IPS-NIHi7 (cell line): ENCODE measurements around the gene PDE4B.

ENCODE experiments used
- DNase-seq: peaks from one replicate; pipeline ENCODE4 v3.0.0; 2012; ENCODE audit warnings: mixed read lengths; ENCODE audit errors: extremely low spot score

The PDE4B gene

DNA sequence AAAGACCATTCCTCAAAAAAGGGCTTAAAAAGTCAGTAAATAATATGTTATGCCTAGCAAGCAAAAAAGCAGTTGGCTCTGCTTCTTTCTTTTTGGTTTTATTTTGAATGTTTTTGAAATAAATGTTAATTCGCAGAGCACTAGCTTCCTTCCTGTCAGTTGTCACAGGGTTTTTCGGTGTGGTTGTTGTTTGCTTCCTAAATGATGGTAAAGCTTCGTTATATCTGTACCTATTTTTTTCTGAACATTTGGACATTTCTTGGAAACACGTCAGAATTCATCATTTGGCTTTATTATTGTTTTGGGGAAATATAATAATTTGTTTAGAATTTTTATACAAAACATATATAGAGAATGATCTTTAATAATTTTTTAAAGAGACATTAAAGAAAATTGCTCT lies 389.3 kb downstream of the PDE4B start:
- no peak for DNase-seq

DNA sequence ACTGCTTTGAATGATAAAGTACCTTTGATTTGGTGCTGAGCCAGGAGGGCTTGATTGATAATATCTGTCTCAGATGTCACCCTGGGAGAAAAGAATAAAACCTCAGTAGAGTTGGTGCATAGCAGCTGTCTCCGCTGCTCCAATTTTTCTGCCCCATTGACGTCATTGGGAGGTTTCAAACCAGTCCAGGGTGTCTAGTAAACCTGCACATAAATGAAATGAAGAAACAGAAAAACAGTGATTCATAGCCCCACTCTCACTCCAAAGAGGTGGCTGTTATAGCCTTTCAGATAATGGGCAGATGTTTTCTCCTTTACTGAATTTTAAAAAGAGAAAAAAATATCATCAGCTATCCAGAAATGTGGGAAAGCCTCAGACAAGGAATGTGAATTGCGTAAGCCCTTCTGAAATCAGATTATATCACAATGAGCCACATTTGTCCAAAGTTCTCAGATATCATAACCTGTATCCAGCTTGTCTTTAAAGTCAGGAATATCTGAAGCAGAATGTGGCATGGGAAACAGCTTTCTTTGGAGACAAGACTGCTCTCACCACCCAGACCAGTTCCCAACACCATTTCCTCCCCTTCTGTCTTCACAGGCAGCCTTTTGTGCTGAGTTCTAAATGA lies 390.0 kb downstream of the PDE4B start:
- DNase-seq, result no peak

DNA sequence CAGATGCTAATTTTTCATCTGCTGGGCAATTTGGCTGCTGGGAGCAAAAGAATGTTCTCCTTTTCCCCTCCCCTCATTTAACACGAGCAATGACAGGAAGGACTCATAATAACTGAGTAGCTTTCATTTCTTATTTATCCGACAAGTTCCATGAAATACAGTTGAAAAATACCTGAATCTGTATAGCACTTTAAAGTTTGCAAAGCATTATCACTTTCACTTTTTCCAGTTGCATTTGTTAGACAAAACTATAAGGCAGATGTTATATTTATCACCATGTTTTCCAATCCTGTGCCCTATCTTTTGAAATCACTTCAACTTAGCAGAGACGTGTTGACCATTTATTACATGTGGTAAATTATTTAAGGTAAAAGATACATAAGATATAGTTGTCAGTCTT lies 390.7 kb downstream of the PDE4B start:
- no peak for DNase-seq

DNA sequence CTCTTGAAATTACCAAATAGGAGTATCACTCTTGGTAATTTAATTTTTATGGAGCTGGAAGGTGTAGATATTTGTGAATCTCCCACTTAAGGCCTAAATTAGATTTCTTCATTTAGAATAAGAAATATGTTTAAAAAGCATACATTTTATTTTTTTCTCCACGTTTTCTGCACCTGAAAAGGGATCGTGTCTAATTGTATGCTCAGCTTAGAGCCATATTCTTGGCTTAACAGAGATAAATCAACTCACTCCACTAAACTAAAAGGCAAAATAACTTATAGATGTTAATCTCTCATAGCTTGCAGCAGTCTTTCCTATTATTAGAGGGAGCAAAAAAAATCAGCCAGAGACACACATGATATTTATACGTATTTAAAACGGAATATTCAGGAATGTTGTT lies 404.4 kb downstream of the PDE4B start:
- DNase-seq, result no peak

DNA sequence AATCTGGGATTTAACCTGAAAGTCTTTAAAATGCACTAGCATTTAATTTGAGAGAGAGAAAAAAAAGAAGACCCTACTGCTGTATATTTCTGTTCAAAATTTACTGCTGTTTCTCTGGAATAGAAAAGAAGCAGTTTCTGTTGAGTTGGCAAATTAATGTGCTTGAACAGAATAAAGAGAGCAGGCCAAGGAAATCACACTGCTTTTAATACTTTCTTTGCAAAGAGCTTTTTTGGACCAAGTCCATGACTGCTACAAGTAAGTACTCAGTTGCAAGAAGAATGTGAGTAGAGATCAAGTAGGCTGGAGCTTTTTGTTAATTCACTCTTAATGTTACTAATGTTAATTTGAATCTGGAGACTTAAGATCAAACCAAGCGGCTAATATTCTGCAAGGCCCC lies 405.1 kb downstream of the PDE4B start:
- no peak for DNase-seq

DNA sequence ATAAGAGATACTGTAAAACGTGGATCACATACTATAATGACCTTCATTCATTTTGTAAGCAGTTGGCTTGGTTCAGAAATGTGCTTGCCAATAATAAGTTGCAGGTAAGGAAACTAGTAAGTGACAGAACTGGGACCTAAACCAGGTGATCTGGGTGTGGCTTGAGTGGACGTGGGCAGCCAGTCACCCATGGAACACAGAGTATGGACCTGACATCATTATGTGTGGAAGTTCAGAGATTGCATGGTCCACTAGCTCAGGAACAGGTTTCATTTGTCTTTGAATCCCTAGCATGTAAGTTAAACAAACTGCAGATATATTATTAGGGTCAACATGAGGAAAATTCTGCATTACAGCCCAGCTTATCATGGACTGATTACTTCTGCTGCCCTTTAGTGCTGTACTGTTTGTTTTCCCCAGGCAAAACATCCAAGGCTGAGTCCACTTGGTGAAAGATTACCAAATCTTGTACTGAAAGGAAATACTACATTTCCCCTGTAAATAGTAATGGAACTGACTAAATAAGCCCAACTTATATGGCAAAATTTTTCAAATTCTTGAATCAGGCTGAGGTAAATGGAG lies 414.0 kb downstream of the PDE4B start:
- no peak for DNase-seq

DNA sequence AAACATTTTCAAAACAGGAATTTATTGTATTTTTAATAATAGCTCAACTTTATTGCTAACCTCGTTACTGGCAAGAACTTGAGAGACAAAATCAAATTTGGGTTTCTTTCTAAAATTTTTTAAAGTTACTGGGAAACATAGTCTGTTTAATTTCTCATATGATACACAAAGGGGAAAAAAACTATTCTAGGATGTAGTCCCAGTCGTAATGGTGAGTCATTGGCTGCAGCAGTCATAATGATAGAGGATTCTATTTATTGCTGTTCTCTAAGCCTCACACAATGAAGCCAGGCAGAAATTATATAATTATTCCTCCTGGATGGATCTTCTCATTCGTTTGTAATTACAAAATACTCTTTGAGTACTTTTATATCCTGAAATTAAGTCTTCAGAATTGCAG lies 414.8 kb downstream of the PDE4B start:
- DNase-seq, result no peak

DNA sequence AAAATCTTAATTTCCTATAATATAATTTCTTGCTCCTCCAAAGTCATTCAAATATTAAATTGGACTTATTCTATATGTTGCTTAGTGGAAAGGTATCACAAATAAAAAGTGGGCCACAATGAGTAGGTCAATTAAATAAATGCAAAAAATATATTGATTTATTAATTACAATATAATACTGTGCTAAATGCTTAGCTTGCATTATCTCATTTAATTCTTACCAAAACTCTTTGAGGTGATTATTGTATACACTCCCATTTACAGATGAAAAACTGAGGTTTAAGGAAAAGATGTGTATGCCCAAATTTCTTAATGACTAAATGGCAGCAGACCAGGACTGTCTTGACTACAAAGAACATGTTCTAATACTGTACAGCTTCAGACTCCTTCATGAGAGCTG lies 415.9 kb downstream of the PDE4B start:
- no peak for DNase-seq

DNA sequence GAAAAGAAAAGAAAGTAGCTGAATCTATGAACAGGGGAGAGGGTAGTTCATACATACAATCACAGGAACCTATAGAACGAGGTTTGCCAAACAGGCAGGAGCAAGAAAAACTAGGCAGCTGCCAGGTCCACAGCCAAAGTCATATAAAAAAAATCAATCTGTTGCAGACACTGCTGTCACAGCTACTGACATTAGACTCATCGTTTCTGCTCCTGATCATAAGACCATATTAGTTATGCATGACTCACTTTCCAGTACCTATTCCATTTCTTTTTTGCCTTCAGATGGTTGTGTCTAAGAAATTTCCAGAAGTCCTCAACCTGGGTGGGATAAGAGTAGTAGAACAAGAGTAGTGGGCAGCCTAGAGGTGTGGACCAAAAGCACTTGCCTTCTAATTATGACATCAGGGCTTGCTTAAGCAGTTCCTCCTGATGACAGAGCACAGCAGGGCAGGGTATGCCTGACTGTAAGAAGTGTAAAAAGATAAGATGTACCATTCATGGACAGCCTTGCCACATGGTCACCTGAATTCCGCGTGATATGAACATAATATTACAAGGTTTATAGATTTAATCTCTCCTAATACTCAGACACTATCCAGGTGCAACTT lies 418.0 kb downstream of the PDE4B start:
- no peak for DNase-seq

DNA sequence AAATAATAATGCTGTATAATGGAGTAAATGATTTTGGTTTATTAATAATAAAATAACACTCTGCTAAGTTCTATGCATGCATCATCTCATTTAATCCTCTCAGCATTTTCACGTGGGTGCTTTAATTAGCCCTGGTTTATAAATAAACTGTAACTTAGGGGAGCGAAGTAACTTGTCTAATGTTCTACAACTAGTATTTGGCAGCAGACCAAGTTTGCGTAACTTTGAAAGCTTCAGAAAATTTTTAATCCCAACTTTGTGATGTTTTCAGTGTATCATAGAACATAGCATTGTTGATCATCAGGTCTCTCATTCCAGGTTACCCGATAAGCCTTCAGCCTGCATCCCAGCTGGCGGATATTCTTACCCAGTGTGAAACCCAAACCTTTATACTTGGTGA lies 418.8 kb downstream of the PDE4B start:
- no peak for DNase-seq

DNA sequence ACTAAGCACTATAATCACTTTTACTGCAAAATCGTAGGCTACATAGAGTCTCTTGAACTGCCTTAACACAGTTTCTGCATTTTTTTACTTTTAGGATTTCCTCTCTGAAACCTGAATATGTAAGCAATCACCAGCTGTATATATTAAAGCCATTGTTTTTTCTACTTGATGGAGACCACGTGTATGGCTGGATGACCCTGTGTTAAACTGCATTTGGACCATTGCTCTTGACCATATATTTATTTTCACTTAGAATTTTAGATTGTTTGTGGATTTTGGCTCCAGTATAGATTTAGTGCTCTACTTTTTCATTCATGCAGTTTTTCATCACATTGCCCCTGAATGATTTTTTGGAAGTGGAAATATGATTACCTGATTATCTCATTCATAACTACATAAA lies 420.8 kb downstream of the PDE4B start:
- no peak for DNase-seq

DNA sequence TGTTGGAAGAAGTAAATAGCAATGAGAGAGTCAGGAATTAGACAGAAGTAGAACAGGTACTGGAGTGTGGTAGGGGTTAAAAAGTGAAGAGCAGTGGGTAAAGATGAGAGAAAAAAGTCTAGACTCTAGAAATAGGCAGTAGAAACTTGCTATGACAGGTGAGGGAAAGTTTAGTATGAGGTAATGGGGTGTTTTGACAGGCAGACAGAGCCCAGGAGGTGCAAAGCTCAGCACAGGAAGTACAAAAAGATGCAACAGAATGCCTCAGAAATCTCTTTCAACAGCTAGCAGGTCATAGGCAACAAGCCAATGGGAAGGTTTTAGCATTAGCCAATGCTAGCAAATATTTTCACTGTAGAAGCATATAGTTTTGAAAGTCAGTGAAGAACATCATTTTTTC lies 422.2 kb downstream of the PDE4B start:
- no peak for DNase-seq

DNA sequence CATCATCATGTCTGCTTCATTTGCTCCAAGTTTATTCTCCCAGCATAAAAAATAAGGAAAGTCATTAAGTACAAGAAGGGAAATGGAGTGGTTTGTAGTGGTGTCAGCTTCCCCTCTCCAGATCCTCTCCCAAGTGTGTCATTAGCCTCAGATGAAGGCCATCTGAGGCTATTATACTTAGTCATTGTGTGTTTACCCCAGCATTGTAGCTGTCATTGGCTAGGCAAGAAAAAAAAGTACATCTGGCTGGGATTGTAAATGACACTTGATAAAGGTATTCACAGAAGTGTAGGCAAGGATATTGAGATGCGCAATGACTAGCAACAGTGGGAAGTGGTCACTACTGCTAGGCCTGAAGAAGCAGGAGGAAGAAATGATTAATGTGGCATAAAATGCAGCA lies 424.3 kb downstream of the PDE4B start:
- no peak for DNase-seq

DNA sequence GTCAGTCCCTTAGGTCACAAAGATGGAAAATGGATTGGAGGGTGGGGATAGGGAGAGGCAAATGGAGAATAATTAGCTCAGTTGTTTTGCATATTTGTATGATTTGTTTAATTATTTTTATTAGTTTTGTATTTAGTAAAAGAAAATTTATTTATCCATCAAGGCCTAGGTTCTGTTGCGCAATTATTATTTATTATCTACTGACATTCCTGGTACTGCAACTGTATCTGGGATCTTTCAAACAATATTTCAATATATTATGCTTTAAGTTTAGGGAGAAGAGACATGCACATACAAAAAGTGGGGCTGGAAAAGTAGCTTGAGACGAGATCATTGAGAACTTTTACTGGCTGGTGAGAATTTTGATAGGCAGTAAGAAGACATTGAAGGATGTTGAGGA lies 424.9 kb downstream of the PDE4B start:
- no peak for DNase-seq

DNA sequence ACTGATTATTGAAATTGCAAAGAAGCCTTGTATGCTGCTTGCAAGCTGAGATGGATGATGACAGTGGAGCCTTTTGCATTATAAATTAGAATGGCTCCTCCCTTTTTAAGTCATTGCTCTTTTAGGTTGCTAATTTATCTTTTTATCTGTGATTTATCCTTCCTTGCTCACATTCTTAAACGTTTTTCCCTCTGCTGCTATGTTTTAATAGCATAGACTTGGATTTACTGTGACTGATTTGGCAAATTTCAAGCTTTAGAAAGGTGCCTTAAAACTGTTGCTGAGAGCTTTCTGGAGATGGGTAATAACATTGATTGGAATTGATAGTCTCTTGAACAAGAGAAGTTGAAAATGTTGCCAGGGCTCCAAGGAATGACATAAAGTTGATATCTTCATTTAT lies 427.8 kb downstream of the PDE4B start:
- DNase-seq, result no peak

DNA sequence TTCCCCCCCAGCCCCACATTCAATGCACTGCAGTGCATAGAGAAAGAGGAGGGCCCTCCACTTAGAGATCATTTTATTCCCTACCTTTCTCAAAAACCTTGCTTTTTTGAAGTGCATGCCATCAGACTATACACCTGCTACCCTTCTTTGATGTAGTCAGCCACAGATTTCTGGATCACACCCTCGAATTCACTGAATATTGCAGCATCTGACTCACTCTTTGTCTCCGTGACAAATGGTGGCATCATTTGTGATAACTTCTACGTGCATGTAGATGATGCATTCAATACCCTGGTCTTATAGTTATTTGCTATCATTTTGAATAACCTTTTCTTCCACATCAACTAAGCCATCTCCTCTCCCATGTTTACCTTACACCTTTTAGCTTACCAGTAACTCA lies 431.0 kb downstream of the PDE4B start:
- DNase-seq, result no peak

DNA sequence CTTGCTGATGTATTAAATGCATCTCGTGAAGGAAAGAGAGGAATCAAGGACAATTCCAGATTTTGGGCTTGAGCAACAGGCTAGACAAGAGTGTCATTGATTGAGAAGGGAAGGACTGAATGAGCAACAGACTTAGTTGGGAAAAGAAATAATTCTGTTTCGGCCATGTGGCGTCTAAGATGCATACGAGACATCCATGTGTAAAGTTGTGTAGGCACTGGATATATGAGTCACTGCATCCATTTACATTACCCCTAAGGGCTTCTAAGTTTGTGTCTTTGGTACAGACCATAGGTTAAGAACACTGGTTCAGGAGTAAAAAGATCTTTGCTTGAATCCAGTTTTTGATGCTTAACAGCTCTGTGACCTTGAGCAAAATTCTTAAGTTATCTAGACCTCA lies 434.3 kb downstream of the PDE4B start:
- no peak for DNase-seq

DNA sequence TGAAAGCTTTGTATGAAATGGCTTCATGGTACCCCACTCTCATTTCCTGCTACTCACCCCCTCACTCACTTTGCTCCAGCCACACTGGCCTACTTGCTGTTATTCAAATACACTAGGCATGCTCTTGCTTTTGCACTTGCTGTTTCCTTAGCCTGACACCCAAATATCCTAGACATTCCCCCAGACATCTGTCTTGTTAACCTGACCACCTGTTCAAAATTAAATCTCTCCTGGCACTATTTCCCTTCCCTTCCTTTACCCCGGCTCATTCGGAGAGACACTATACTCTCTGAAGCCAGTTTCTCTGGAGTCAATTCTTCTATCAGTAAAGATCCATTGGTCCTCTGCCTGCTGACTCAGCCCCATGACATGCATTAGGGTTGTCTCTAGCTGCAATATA lies 435.3 kb downstream of the PDE4B start:
- no peak for DNase-seq

DNA sequence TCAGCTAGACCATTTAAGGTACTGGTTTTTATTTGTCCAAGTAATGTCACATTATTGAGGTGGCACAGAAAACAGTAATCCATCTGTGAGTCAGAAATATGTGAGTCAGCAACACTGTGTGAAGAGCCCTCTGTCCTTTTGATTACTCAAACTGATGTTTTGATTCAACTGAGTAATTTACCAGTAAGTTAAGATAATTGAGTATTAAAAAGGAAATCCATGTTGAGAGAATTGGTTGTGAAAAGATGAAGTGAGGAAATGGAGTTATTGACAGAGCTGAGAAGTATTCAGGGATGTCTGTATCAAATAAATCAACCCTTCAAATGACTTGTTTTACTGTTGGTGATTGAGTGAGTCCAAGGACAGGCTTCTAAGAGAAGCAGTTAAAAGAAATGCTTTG lies 438.5 kb downstream of the PDE4B start:
- no peak for DNase-seq

DNA sequence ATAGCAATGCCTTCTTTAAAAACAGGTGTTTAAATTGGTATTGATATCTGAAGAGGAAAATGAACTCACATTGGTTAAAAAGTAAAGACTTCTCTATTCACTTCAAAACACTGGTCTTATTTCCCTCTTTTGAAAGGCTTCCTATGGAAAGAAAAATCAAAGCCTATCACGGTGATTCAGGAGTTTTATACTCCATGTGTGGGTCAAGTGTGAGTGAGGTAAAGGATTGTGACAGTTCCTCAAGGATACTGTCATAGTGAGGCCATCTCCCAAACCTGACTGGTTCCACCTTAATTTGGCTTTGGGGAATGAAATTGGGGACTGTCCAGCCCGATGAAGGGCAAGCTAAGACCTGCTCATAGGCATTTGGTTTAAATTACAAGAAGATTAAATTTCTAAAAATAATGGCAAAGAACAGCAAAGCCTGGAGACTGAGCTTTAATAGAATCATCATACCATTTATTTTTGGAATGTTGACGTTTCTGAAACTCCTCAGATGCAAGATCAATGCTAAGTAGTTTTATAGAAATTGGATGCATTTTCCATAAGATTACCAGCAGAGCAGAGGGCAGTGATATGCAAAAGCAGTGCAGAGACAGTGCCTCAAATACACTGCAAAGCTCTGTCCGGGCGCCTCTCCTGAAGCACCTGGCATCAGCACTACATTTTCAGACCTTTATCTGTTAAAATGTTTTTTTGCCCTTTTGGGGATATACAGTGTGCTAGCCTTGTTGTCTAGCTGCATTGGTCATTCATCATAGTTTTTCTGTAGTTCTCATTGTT lies 439.2 kb downstream of the PDE4B start:
- DNase-seq, result no peak

DNA sequence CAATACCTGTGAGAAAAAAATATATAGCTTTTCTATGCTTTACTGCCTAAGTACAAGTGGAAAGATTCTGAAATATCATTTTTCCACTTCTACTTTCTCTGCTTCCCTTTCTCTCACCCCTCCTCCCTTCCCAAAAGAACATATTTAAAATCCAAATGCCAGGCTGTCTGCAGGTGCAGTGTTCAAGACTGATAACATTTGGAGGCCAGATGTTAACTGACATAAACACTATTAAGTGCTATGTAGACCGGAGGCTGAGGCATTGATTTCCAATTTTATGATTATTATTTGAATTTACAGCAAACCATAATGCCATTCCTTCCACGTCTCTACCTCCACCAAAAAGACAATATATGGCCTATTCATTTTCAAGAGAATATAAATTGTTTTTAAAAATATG lies 444.3 kb downstream of the PDE4B start:
- no peak for DNase-seq

DNA sequence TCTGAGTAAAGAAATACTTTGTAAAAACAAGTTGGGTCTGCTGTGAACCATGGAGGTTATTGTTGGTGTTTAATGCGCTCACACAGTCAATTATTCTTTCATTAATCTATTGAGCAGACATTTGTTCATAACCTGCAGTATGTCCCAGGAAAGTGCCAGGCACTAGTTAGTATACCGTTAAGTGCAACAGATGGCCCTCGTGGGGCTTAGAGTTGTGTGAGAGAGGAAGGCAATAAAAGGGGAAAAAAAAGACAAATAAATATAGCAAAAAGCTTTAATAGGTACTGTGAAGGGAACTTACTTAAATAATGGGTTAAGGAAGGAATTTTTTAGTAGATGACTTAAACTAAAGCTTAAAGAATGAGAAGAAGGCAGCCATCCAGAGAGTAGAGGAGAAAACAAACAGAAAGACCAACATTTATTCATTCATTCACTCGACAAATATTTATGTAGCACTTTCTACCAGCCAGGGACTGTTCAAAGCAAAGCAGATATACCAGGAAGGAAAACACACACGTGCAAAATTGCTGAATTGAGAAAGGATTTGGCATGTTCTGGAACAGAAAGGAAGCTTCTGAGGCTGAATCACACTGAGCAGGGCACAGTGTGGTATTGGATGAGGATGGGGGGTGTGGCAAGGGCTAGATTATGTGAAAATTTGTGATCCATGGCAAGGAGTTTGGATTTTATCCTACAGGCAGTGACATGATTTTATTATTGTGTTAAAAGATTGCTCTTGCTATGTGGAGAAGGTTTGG lies 445.2 kb downstream of the PDE4B start:
- no peak for DNase-seq
